Hepatocyte (in vitro differentiated cells): ENCODE measurements around the gene CEP112. TPM values are rescaled to one million over a fixed set of nuclear protein-coding genes. Genes with fewer than 3 reads are reported as not detected.

ENCODE experiments used
- DNase-seq: peaks from one replicate; pipeline ENCODE4 v3.0.0-alpha.2; 2016; ENCODE audit warnings: low spot score
- H2AFZ ChIP-seq: fragments of 200-600 bp; sonication (generic); 2 replicates; pipeline ENCODE4 v1.6.0; 2016; ENCODE audit warnings: antibody characterized with exemption, mild to moderate bottlenecking
- H3K27ac ChIP-seq: fragments of 200-600 bp; sonication (generic); 2 replicates; pipeline ENCODE4 v1.5.1; 2016; ENCODE audit warnings: mild to moderate bottlenecking
- H3K27me3 ChIP-seq: fragments of 200-600 bp; sonication (generic); 2 replicates; pipeline ENCODE4 v1.6.1; 2016
- H3K36me3 ChIP-seq: fragments of 200-600 bp; sonication (generic); replicated peaks from 2 replicates; pipeline ENCODE4 v1.5.1; 2016; ENCODE audit warnings: low read depth; ENCODE audit not compliant: insufficient read depth
- H3K4me1 ChIP-seq: fragments of 200-600 bp; sonication (generic); 2 replicates; pipeline ENCODE4 v1.5.1; 2016; ENCODE audit warnings: mild to moderate bottlenecking, moderate library complexity; ENCODE audit not compliant: insufficient read depth
- H3K4me2 ChIP-seq: fragments of 200-600 bp; sonication (generic); 2 replicates; pipeline ENCODE4 v1.6.0; 2016
- H3K4me3 ChIP-seq: fragments of 200-600 bp; sonication (generic); 2 replicates; pipeline ENCODE4 v1.5.1; 2016; ENCODE audit warnings: mild to moderate bottlenecking
- H3K79me2 ChIP-seq: fragments of 200-600 bp; sonication (generic); 2 replicates; pipeline ENCODE4 v1.6.0; 2017; ENCODE audit warnings: mild to moderate bottlenecking
- H3K9me2 ChIP-seq: fragments of 200-600 bp; sonication (generic); replicated peaks from 2 replicates; pipeline ENCODE4 v1.6.0; 2017; ENCODE audit warnings: mild to moderate bottlenecking; ENCODE audit not compliant: insufficient read depth
- H3K9me3 ChIP-seq: fragments of 200-600 bp; sonication (generic); 2 replicates; pipeline ENCODE4 v1.5.1; 2016; ENCODE audit warnings: low read depth, mild to moderate bottlenecking
- H4K20me1 ChIP-seq: fragments of 200-600 bp; sonication (generic); 2 replicates; pipeline ENCODE4 v1.6.0; 2016; ENCODE audit warnings: mild to moderate bottlenecking; ENCODE audit not compliant: insufficient read depth, poor library complexity, severe bottlenecking
- EZH2 ChIP-seq: fragments of 200-600 bp; sonication (generic); IDR thresholded peaks from 2 replicates; pipeline ENCODE4 v1.6.1; 2016; ENCODE audit warnings: antibody characterized with exemption, mild to moderate bottlenecking, borderline replicate concordance
- EZH2phosphoT487 ChIP-seq: fragments of 200-600 bp; sonication (generic); IDR thresholded peaks from one replicate; pipeline ENCODE4 v1.6.1; 2018; ENCODE audit warnings: antibody characterized with exemption, mild to moderate bottlenecking, low read depth, moderate library complexity; ENCODE audit not compliant: unreplicated experiment, severe bottlenecking
- WGBS: methylation state at CpG from one replicate; pipeline ENCODE4 v1.1.6; 2016; ENCODE audit warnings: low lambda C conversion rate; ENCODE audit errors: missing lambda C conversion rate; 5-methylcytosine and 5-hydroxymethylcytosine counted together
- polyA plus RNA-seq: library from polyadenylated mRNA; unstranded; fragments of >200 nt; fragmentation: Nextera tagmentation; extraction: Ambion mirVana; gene quantifications from 2 replicates; pipeline ENCODE4 v1.2.1, GENCODE V29; 2016
- total RNA-seq: library from RNA; depleted of rRNA; stranded (reverse); fragments of >200 nt; gene quantifications from 2 replicates; pipeline ENCODE4 v1.2.3, GENCODE V29; 2014
- TF ChIP-seq, protein P1 (sequence below): fragments of 200-600 bp; sonication (generic); IDR thresholded peaks from 2 replicates; pipeline ENCODE4 v1.5.1; 2016; ENCODE audit warnings: antibody characterized with exemption, mild to moderate bottlenecking; ENCODE audit not compliant: poor library complexity

CEP112 gene
- total and polyA plus RNA-seq, 2 experiments from 2014 or later, result 7.1 to 9.7 TPM

DNA sequence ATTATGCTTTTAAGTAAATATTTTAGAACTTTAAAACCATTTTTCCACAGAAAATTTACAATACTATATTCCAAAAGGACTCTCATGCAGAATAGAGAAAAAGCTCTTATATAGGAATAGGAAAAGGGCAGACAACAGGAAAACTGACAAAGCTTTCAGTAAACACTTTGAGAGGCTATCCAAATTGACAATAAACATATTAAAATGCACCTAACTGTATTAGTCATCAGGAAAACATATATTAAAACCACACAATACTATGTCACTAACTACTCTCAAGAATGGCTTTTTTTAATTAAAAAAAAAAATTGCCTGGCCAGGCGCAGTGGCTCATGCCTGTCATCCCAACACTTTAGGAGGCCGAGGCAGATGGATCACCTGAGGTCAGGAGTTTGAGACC, 77.3 kb downstream of the CEP112 start:
- H3K4me2 ChIP-seq, result no peak overlapping the region
- no peaks in the 10 kb centered on the region for H3K9me2 ChIP-seq
- no peaks in the 10 kb centered on the region for H3K79me2 ChIP-seq
- no peaks in the 10 kb centered on the region for H4K20me1 ChIP-seq
- no peak overlapping the region for H2AFZ ChIP-seq
- H3K36me3 ChIP-seq, result no peaks in the 10 kb centered on the region
- DNase-seq, result no peak
- no peak overlapping the region for H3K4me3 ChIP-seq
- H3K4me1 ChIP-seq, result no peaks in the 10 kb centered on the region
- no peak overlapping the region for H3K27ac ChIP-seq
- H3K9me3 ChIP-seq, result no peaks in the 10 kb centered on the region
- no peaks in the 10 kb centered on the region for H3K27me3 ChIP-seq
- TF ChIP-seq EZH2phosphoT487 (no peak), EZH2 (no peak)
- TF ChIP-seq, protein P1, sequence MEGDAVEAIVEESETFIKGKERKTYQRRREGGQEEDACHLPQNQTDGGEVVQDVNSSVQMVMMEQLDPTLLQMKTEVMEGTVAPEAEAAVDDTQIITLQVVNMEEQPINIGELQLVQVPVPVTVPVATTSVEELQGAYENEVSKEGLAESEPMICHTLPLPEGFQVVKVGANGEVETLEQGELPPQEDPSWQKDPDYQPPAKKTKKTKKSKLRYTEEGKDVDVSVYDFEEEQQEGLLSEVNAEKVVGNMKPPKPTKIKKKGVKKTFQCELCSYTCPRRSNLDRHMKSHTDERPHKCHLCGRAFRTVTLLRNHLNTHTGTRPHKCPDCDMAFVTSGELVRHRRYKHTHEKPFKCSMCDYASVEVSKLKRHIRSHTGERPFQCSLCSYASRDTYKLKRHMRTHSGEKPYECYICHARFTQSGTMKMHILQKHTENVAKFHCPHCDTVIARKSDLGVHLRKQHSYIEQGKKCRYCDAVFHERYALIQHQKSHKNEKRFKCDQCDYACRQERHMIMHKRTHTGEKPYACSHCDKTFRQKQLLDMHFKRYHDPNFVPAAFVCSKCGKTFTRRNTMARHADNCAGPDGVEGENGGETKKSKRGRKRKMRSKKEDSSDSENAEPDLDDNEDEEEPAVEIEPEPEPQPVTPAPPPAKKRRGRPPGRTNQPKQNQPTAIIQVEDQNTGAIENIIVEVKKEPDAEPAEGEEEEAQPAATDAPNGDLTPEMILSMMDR, result no peak
- WGBS, result 100% methylated on average over 2 of the region's 2 CpGs

DNA sequence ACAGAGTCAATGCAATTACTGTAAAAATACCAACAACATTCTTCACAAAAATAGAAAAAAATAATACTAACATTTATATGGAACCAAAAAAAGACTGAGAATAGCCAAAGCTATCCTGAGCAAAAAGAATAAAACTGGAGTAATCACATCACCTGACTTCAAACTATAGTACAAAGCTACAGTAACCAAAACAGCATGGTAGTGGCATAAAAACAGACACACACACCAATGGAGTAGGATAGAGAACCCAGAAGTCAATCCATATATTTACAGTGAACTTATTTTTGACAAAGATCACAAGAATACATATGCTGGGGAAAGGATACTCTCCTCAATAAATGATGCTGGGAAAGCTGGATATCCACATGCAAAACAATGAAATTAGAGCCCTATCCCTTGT, 84.2 kb downstream of the CEP112 start:
- Histone ChIP-seq H3K4me3 (no peak overlapping the region), H3K79me2 (no peaks in the 10 kb centered on the region), H2AFZ (no peak overlapping the region), H4K20me1 (no peaks in the 10 kb centered on the region), H3K36me3 (no peaks in the 10 kb centered on the region), H3K4me2 (no peak overlapping the region), H3K27ac (no peak overlapping the region), H3K27me3 (no peaks in the 10 kb centered on the region), H3K4me1 (no peaks in the 10 kb centered on the region), H3K9me3 (no peaks in the 10 kb centered on the region), H3K9me2 (no peaks in the 10 kb centered on the region)
- TF ChIP-seq, protein P1, result no peak
- no peak for TF ChIP-seq EZH2
- TF ChIP-seq EZH2phosphoT487, result no peak
- no peak for DNase-seq

DNA sequence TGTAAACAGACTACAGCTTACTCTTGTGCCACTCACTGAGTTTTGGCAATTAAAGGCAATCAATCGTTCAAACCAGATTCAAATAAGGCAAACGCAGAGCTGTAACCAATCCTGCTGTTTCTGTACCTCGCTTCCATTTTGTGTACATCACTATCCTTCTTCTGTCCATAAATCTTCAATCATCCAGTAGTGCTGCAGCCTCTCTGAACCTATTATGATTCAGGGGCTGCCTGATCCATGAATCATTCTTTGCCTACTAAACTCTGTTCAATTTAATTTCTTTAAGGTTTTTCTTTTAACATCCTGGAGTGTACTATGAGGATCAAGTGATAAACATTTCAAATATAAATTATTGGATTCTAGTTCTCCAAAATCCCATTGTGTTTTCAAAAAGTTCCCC, 93.9 kb downstream of the CEP112 start:
- H3K27ac ChIP-seq, result no peak overlapping the region
- H3K4me1 ChIP-seq, result no peaks in the 10 kb centered on the region
- no peaks in the 10 kb centered on the region for H4K20me1 ChIP-seq
- no peaks in the 10 kb centered on the region for H3K9me2 ChIP-seq
- H3K4me2 ChIP-seq, result no peak overlapping the region
- H2AFZ ChIP-seq, result no peak overlapping the region
- no peaks in the 10 kb centered on the region for H3K9me3 ChIP-seq
- no peak for DNase-seq
- TF ChIP-seq, protein P1, result no peak
- TF ChIP-seq EZH2, result no peak
- no peak for TF ChIP-seq EZH2phosphoT487
- no peaks in the 10 kb centered on the region for H3K36me3 ChIP-seq
- H3K79me2 ChIP-seq, result no peaks in the 10 kb centered on the region
- WGBS, result 91% methylated on average over 3 of the region's 3 CpGs
- H3K27me3 ChIP-seq, result no peaks in the 10 kb centered on the region
- H3K4me3 ChIP-seq, result no peak overlapping the region

DNA sequence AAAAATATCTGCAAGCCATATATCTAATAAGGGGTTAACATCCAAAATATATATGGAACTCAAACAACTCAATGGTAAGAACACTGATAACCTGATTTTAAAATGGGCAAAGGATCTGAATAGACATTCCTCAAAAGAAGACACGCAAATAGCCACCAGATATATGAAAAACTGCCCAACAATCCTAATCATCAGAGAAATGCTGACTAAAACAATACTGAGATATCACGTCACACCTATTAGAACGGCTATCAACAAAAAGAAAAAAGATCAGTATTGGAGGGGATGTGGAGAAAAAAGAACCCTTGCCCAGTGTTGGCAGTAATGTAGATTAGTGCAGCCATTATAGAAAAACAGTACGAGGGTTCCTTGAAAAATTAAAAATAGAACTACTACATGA, 97.2 kb downstream of the CEP112 start:
- no peaks in the 10 kb centered on the region for H4K20me1 ChIP-seq
- no peaks in the 10 kb centered on the region for H3K79me2 ChIP-seq
- TF ChIP-seq, protein P1, result no peak
- no peak overlapping the region for H3K4me2 ChIP-seq
- no peak for DNase-seq
- no peaks in the 10 kb centered on the region for H3K36me3 ChIP-seq
- over 99% methylated on average over 4 of the region's 4 CpGs for WGBS
- H3K9me3 ChIP-seq, result peaks cover 2% of the 10 kb centered on the region
- no peaks in the 10 kb centered on the region for H3K4me1 ChIP-seq
- no peak overlapping the region for H2AFZ ChIP-seq
- H3K27ac ChIP-seq, result no peak overlapping the region
- H3K4me3 ChIP-seq, result no peak overlapping the region
- no peaks in the 10 kb centered on the region for H3K27me3 ChIP-seq
- no peaks in the 10 kb centered on the region for H3K9me2 ChIP-seq
